Measurements from ENCODE around the gene PID1.

Gene PID1

GRCh38 chr2:228988786-228989185, 282.3 kb downstream of the PID1 start:
- DNase-seq, result no peak

- no peak for DNase-seq
Observed at GRCh38 chr2:228987441-228988155, 283.5 kb downstream of the PID1 start.

- DNase-seq, result no peak
Observed at GRCh38 chr2:228986961-228987360, 284.1 kb downstream of the PID1 start.

- no peak for DNase-seq
Observed at GRCh38 chr2:228983700-228984099, 287.4 kb downstream of the PID1 start.

GRCh38 chr2:228974169-228974568, 296.9 kb downstream of the PID1 start:
- no peak for DNase-seq

All from suppressor macrophage treated with lipopolysaccharide for 1 hour (primary cell).